HG03066 (cell line): ENCODE results near the gene EDEM1.

Experiments
- ATAC-seq: cut with Tn5 transposase; IDR thresholded peaks from one replicate; pipeline ENCODE4 v1.9.1; 2021; ENCODE audit warnings: low read depth; ENCODE audit not compliant: unreplicated experiment

EDEM1 gene

DNA sequence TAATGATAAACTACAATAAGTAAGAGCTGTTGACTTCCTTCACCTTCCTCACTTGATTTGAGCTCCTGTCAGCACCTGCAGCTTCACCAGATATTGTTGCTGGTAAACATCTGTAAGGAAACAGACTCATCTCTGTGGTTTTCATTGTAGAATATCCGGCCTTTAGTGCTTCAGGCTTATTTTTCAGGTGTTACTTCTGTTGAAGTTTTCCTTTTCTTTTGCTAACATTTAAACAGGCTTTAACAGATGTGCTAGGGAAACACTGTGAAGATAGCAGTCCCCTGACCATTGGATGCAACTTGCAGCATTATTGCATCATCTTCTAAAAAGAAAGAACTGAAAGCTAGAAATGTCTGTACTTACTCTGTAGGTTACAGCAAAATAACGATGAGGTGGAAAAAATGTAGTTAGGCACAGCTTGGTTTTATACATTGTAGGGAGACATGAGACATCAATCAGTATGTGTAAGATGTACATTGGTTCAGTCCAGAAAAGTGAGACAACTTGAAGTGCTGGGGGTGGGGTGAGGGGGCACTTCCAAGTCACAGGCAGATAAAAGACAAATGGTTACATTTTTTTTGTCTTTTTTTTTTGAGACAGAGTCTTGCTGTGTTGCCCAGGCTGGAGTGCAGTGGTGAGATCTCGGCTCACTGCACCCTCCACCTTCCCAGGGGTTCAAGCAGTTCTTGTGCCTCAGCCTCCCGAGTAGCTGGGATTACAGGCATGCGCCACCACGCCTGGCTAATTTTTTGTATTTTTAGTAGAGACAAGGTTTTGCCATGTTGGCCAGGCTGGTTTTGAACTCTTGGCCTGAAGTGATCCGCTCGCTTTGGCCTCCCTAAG lies 10.2 kb downstream of the EDEM1 start:
- ATAC-seq, result peak; percentile 69

DNA sequence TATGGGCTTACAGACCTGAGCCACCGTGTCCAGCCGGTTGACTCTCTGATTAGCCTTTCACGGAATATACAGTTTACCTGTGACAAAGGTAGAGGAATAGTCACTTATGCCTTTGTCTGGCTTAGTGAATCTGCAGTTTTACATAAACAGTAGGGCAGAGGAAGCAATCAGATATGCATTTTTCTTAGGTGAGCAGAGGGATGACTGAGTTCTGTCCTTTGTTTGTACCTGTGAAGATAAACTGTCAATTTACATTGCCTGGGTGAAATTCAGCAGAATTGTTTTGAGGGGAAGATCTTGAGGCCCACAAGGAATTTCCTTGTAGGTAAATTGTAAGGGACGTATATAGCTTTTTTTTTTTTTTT lies 10.8 kb downstream of the EDEM1 start:
- ATAC-seq, result no peak

DNA sequence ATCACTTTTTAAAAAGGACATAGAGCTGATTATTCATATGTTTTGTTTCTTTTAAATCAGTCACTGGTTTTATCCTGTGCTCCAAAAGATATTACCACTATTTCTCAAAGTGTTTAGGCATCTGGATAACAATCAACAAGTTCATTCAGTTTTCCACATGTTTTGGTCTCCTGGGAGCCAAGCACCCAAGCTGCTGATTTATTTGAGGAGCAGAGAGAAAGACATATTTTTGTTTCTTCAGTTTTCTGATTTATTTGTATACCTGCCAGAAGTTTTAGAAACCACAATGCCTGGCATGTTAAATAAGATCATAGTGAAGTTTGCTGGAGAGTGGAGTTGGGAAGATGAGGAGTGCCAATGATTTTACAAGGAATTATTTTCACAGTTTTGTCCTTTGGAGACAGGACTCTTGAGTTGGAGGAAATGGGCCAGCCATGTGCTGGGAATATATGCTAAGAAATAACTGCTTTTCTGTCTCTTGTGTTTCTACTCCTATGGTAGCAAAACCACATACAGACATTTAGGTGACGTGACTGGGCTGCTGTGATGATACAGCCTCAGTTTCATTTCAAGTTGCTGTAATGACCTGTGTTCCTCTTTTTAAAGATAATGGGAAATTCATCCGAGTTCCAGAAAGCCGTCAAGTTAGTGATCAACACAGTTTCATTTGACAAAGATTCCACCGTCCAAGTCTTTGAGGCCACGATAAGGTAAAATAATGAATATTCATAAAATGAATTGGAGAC lies 11.7 kb downstream of the EDEM1 start:
- no peak for ATAC-seq

DNA sequence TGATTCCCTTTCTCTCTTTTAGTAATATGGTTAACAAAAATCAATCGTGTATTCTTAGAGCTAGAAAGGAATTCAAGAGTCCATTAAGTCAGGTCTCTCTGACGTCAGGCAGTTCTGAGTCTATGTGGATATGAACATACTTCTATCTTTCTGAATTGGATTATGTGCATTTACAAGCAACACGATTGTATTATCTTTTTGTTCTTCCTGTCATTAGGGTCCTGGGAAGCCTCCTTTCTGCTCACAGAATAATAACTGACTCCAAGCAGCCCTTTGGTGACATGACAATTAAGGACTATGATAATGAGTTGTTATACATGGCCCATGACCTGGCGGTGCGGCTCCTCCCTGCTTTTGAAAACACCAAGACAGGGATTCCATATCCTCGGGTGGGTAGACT lies 14.0 kb downstream of the EDEM1 start:
- ATAC-seq, result no peak

DNA sequence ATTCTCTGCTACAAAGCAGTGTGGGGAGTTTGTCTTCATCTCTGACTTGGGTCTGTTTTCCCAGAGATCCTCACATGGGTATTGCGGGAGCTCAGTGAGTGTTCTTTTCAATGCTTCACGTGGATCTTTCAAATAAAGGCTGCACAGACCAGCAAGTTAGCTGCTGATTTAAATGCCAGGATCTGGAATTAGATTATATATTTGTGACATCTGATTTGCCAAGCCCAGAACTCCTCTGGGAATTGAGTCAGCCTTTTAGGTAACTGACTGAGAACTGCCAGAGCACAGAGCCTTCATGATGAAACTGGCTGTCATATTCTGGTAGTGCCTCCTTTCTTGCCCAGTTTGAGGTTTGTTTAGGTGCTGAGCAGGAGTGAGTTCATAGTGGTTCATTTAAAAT lies 14.7 kb downstream of the EDEM1 start:
- no peak for ATAC-seq

DNA sequence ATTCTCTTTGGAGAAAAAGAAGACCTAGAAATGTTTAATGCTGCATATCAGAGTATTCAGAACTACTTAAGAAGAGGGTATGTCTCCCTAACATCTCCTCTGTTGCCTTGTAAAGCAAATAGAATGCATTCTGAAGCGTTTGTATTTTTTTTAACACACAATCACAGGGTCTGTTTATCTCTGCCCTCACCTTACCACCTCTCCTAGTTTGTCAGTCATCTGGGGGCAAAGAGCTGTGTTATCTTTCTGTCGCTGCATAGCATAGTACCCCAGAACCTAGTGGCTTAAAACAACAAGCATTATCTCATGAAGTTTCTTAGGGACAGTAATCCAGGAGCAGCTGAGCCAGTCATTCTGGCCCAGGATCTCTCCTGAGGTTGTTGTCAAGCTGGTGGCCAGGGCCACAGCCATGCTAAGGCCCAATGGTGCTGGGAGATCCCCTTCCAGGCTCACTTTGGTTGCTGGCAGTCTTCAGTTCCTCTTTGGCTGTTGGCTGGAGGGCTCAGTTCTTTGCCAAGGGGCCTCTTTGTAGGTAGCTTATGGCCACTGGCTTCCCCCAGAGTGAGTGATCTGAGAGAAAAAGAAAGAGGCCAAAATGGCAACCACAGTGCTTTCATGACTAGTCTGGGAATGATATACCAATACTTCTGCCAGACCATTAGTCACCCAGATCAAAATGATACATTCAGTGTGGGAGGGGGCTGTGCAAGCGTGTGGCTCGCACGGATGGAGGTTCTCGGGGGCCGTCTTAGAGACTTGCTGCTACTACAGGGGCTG lies 17.8 kb downstream of the EDEM1 start:
- peak; percentile 99 for ATAC-seq

DNA sequence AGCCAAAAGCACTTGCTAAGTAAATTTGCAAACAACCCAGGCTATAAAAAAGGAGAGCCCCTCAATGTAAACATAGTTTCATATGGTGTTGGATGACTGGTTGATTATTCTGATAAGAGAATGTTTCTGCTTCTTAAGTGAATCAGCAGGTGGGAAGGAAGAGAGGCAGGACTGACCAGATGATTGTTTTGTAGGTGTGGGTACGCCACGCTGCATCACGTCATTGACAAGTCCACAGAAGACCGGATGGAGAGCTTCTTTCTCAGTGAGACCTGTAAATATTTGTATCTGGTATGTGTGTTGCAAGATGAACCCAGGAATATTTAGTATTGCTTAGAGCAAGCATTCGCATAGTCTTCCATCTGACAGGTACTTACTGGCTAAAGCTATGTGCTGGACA lies 23.4 kb downstream of the EDEM1 start:
- no peak for ATAC-seq

DNA sequence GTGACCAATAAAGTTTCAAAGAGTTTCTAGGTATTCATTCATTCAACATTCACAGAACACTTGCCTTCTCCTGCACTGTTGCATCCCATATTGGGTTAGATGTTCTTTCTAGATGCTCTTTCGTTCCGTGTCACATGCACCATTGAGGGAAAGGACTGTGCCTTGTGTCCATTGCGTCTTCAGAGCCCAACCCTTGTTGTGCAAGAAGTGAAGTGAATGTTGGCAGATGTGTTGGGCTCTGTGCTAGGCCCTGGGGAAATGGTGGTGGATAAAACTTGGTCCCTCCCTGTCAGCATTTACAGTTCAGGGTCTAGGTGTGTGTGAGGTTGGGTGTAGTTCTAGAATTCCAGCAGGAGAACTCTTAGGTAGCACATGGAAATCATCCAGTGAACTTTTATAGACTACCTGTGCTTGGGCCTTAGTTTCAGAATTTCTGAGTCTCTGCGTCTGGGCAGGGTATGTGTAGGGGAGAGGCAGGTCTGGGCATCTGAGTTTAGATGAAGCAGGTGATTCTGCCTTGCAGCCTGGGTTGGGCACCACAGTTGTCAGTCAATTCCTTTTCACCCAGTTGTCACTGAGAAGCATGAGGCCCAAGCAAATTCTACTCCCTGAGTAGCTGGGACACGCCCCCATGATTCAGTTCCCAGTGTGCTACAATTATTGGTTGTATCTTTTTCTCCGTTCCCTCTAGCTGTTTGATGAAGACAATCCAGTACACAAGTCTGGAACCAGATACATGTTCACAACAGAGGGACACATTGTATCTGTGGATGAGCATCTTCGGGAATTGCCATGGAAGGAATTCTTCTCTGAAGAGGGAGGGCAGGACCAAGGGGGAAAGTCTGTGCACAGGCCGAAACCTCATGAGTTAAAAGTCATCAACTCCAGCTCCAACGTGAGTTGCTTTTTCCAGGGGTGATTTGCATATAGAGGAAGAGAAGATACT lies 25.4 kb downstream of the EDEM1 start:
- ATAC-seq, result no peak

DNA sequence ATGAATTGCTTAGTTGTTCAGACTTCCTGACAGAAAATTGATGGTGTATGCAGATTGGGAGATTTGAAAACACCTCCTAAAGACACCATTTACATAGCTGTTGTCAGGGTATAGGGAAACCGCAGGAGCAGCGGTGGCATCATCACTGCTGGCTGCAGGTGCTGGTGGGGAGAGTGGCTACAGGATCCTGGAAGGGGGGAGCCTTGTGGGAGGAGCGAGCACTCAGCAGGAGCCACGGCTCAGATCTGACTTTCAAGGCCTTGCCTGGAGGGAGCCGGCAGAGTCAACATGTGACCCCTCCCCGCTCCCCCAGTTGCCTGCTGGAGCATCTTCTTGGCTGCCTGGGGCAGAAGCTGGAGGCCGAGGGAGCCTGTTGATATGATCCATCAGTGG lies 26.1 kb downstream of the EDEM1 start:
- no peak for ATAC-seq

DNA sequence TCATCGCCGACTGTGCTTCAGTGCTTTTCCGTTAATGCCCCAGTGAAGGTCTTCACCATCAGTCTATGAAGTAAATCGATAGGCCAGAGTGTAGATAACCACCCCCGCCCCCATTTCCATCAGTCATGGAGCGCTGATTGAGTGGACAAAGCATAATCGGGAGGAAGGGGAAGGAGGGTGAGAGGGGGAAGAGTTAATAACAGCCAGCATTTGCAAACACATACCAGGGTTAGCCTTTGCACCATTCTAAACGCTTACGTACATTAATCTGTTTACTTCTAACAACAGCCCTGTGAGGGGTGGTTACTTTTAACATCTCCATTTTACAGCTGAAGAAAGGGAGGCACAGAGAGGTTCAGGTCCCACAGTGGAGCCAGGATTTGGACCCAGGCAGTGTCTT lies 26.8 kb downstream of the EDEM1 start:
- no peak for ATAC-seq

DNA sequence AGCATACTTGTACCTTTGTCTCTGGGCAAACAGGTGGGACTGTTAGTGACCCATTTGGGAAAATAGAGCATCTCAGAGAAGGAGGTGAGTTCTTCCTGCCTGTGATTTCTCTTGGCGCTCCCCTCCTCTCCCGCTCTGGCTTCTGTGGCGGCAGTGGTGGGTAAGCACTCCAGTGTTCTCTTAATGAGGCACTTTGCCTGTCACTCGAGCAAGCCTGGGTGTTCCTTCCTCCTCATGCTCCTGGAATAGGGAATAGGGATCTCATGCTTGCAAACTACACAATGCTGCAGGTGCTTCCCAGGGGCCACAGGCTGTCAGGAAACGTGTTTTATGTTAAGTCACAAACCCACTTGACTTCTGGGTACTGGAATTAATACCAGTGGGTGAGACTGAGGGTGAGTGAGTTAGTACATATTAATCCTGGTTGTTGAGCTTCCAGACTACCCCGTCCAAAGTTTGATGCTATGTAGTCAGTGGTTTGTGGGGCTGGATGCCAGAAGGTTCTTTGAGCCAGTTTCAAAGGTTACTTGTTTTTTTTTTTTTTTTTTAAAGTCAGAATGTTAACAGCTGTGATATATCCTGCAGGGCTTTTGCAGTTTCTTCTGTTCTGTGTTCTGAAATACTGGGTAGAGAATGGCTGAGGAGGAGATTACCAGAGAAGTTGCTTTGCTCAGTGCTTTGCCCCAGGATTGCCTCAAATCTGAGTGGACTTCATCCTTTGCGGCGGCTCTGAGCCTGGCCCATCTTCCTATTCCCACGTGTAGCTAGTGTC lies 30.5 kb downstream of the EDEM1 start:
- no peak for ATAC-seq

DNA sequence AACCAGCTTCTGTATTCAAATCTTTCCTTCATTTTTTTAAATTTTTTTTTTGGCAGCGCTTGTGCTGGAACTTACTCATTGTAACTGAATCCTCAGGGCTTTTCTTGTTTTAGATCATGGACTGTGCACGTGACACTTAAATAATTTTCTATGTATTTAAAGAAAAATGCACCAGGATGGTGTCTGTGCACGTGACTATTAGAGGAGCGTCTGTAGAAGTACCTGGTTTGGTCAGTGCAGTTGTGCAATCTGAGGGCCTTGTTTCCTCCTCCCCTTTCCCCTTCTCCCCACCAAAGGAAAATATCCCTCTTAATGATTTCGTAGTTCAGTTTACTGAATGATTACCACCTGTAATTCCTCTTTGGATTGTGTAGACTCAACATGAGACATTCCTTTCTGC lies 31.3 kb downstream of the EDEM1 start:
- no peak for ATAC-seq

DNA sequence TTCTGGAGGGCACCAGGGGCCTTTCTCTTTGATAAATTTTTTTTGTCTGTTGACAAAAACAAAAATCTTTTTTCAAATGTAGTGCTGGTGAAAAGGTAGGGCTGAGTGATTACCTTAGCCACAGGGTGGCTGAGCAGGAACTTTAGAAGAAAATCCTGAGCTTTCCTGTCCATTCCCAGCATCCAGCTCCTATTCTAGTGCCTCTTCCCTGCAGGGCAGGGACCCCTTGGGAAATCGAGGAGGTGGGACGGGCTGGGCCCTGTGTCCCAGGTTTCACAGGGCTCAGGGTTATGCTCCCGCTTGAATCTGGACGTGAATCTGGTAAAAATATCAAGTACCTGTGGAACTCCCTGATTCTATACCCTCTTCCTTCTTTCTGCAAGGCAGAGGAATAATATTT lies 31.7 kb downstream of the EDEM1 start:
- no peak for ATAC-seq

DNA sequence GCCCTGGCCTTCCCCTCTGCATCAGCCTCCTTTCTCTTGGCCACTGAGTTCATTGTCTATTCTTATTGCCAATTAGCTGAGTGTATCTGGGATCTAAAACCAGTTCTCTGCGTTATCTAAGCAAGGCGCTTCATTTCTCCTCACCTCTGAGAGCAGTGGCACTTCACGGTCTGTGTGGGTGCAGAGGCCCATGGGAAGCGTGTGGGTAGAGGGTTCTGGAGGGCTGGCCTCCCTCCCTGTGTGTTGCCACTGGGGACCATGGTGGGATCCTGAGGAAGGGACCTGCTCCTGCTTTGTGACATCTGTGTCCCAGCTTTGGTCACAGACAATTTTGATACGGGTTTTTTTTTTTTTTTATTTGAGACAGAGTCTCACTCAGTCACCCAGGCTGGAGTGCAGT lies 32.7 kb downstream of the EDEM1 start:
- no peak for ATAC-seq

DNA sequence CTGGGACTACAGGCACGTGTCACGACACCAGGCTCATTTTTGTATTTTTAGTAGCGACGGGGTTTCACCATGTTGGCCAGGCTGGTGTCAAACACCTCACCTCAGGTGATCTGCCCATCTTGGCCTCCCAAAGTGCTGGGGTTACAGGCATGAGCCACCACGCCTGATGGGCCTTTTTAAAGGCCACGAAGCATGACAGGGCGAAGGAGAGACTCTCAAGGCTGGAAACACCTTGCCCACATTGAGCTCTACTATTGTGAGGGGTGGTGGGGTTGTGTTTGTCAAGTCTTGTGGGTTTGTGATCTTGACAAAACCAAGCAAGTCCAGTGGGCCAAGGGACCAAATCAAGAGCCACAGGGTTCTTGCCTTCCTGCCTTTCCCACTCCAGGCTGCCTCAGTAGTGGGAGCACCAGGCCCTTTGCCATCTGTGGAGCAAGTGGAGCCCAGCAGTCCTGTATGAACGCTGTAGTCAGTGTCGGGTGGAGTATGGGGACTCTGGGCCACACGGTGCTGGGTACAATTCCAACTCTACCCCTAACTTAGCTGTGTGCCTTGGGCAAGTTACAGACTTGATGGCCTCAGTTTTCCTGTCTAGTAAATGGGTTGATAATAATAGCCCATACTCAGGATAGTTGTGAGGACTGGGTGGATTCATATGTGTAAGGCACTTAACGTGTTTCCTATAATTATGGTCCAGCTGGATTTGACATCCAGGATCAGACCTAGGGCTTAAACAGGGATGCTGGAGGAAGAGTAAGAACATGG lies 33.3 kb downstream of the EDEM1 start:
- no peak for ATAC-seq

DNA sequence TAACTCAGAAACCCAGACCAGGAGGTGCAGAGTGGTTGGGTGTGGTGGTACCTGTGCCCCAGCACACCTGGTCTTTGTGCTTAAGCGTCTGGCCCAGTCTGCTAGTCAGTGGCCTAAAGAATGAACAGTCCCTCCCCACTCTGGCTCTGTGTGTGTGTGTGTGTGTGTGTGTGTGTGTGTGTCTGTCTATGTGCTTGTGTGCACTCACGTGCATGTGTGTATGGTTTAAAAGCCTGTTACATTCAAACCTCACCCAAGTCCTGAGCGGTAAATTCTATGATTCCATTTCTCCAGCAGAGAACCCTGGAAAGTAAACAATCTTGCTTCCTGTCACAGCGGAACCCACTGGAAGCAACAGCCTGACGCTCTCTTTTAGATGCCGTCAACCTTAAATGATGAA lies 34.2 kb downstream of the EDEM1 start:
- no peak for ATAC-seq

DNA sequence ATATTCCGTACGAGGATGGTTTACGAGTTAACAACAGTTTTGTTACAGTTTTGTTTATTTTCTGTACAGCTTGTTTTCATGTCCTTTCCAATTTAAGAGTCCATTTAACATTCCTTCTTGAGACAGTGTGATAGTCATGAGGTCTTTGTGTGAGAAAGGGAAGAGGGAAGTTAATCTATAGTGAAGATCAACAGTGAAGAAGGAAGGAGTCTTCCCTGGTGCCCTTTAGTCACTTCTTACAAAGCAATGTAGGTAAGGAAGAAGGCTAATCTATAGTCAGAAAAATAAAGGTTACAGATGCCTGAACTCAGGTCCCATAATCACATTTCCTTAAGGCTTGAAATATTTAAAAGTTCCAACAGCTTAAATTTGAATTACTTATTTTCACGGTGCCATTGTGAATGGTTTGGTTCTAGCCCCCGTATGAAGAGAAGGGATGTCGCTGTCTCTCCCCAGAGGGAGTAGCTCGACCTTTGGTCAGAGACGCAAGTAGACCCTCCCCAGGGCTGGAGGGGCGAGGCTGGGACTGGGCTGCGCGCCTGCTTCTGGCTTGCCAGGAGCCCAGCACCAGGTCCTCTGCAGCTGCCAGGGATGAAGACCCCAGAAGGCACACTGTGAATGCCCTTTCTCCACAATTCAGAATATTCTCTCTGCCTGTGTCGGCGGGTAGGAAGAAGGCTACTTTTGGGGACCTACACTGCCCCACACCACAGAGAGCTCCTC lies 34.9 kb downstream of the EDEM1 start:
- no peak for ATAC-seq

DNA sequence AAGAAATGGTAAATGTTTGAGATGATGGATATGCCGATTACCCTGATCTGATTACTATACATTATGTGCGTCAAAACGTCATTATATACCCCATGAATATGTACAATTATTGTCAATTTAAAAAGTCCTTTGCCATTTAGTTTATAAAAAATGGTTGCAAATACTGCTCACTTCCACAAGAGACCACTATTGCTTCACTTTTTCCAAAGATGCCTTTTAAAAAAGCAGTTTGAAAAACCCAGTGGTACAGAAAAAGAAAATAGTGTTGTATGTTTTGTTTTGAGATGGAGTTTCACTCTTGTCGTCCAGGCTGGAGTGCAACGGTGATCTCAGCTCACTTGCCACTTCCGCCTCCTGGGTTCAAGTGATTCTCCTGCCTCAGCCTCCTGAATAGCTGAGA lies 39.3 kb downstream of the EDEM1 start:
- no peak for ATAC-seq
